Keratinocyte (primary cell): Measurements from ENCODE around the gene CRPPA. TPM values are rescaled to one million over a fixed set of nuclear protein-coding genes. Genes with fewer than 3 reads are reported as not detected.

ENCODE experiments used
- DNase-seq: peaks from one replicate; pipeline ENCODE4 v3.0.0-alpha.2; 2011; ENCODE audit warnings: low read depth, missing footprints, low spot score
- FAIRE-seq: peaks from 2 replicates; lab custom pipeline; 2011; peaks lifted over from hg19 to GRCh38; lab: Jason Lieb, UNC
- H2AFZ ChIP-seq: 2 replicates; pipeline ENCODE4 v1.6.0; 2012; ENCODE audit warnings: low read length, control low read depth, inconsistent platforms; ENCODE audit not compliant: control insufficient read depth
- H3K27ac ChIP-seq: 2 replicates; pipeline ENCODE4 v1.5.1; 2011; ENCODE audit warnings: low read length; ENCODE audit not compliant: control insufficient read depth, insufficient read depth
- H3K27me3 ChIP-seq: 3 replicates; pipeline ENCODE4 v1.6.0; 2011; ENCODE audit warnings: low read length; ENCODE audit not compliant: control insufficient read depth, insufficient read depth; ENCODE audit errors: extremely low read depth
- H3K36me3 ChIP-seq, 2 experiments: 2 replicates in 1 of 2; 3 replicates in 1 of 2; pipeline ENCODE4 v1.5.1; 2011; ENCODE audit warnings: low read length in 2 of 2, mild to moderate bottlenecking in 1 of 2; ENCODE audit not compliant: control insufficient read depth in 2 of 2, insufficient read depth in 2 of 2; ENCODE audit errors: extremely low read depth in 1 of 2
- H3K4me1 ChIP-seq: 3 replicates; pipeline ENCODE4 v1.5.1; 2011; ENCODE audit warnings: low read length; ENCODE audit not compliant: control insufficient read depth, insufficient read depth; ENCODE audit errors: extremely low read depth
- H3K4me2 ChIP-seq: 3 replicates; pipeline ENCODE4 v1.6.0; 2011; ENCODE audit warnings: low read depth, low read length; ENCODE audit not compliant: control insufficient read depth, insufficient read depth; ENCODE audit errors: extremely low read depth
- H3K4me3 ChIP-seq, 3 experiments: fragments of 200-600 bp in 1 of 3; sonication (generic) in 1 of 3; 2 replicates in 2 of 3; 3 replicates in 1 of 3; pipeline ENCODE4 v1.5.1; 2011 to 2016; ENCODE audit warnings: low read length in 3 of 3, mild to moderate bottlenecking in 3 of 3, control low read depth in 2 of 3, inconsistent platforms in 1 of 3, low read depth in 1 of 3, mixed read lengths in 1 of 3, mixed run types in 1 of 3, moderate library complexity in 1 of 3; ENCODE audit not compliant: control insufficient read depth in 2 of 3, insufficient read depth in 2 of 3; ENCODE audit errors: extremely low read depth in 1 of 3
- H3K79me2 ChIP-seq: 2 replicates; pipeline ENCODE4 v1.6.0; 2012; ENCODE audit warnings: low read length; ENCODE audit not compliant: control insufficient read depth, insufficient read depth
- H3K9ac ChIP-seq: 3 replicates; pipeline ENCODE4 v1.6.0; 2011; ENCODE audit warnings: low read length; ENCODE audit not compliant: control insufficient read depth, insufficient read depth; ENCODE audit errors: extremely low read depth
- H3K9me1 ChIP-seq: 3 replicates; pipeline ENCODE4 v1.6.0; 2011; ENCODE audit warnings: low read length; ENCODE audit not compliant: control insufficient read depth, insufficient read depth; ENCODE audit errors: extremely low read depth
- H3K9me3 ChIP-seq: 2 replicates; pipeline ENCODE4 v1.5.1; 2012; ENCODE audit warnings: low read depth, low read length; ENCODE audit not compliant: control insufficient read depth
- H4K20me1 ChIP-seq: 3 replicates; pipeline ENCODE4 v1.6.0; 2011; ENCODE audit warnings: low read length; ENCODE audit not compliant: control insufficient read depth, insufficient read depth; ENCODE audit errors: extremely low read depth
- EZH2 ChIP-seq: IDR thresholded peaks from one replicate; pipeline ENCODE4 v1.6.1; 2012; ENCODE audit warnings: inconsistent platforms, mild to moderate bottlenecking, low read length, moderate library complexity
- dilution Hi-C: fragments of 300-500 bp; cut with MboI; formaldehyde crosslinking; loops from one replicate; pipeline ENCODE4 v1.7.0; 2020; ENCODE audit warnings: low sequenced_read_pairs; ENCODE audit not compliant: extremely low pct_ligation_motif_present
- polyA plus RNA-seq, 5 experiments: library from polyadenylated mRNA; depleted of rRNA in 3 of 5; stranded (reverse) in 3 of 5; stranded (forward) in 1 of 5; unstranded in 1 of 5; fragments of >200 nt; gene quantifications; 1 replicate in 1 of 5; 2 replicates in 3 of 5; 3 replicates in 1 of 5; pipeline versions ENCODE4 v1.2.1 to v1.2.3, GENCODE V29; 2011 to 2012; ENCODE audit warnings: missing spikeins in 2 of 5, low read depth in 1 of 5, low replicate concordance in 1 of 5
- TF ChIP-seq, protein P1 (sequence below), 3 experiments: IDR thresholded peaks in 1 of 3; conservative IDR thresholded peaks in 1 of 3; optimal IDR thresholded peaks in 1 of 3; 2 replicates in 2 of 3; 3 replicates in 1 of 3; pipeline versions ENCODE3 to v1.5.1; 2011; ENCODE audit warnings: low read length in 3 of 3, mild to moderate bottlenecking in 3 of 3, moderate library complexity in 2 of 3, control low read depth in 1 of 3, inconsistent platforms in 1 of 3; ENCODE audit not compliant: insufficient read depth in 2 of 3; ENCODE audit errors: extremely low read depth in 1 of 3

Gene CRPPA
- polyA plus RNA-seq, 1 donor (not counting 4 experiments of a cell fraction or from before 2014, with no cell fraction given) = 0.51 TPM

DNA sequence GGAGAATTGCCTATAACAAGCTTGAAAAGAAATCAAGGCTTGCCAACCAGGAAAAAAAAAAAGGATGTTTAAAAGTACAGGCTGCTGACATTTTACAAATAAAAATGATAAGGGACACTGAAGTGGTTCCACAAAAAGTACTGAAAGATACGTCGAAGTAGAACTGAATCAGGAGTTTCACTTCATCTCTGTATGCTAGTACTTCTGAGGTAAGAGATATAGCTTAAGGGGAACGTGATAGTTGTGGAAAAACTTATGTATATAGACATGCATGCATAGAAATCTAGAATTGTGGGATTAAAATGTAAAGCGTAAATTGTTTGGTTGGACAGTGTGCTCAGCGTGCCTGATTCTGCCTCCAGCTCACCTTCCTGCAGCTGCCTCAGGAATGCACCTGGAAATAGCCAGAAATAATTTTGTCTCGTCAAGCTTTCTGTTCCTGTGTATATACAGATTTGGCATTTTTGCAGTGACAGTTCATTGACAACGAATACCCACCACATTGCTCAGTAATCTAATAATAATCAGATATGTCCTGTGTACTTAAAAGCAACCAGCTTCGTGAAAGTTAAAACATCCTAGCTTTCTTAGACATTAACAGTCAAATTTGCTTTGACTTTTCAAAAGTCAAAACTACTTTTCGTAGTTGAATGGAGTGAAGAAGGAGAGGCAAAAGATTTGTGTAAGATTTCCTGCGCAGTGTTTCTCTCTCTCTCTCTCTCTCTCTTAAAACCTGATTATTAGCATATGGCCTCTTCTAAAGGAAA is 42.8 kb upstream of the CRPPA start:
- Histone ChIP-seq H2AFZ (peak overlapping the region; percentile 94), H3K4me3 (peak overlapping the region in 2 of 3 experiments; percentile 50 to 54), H3K9me1 (no peaks in the 10 kb centered on the region), H3K9me3 (no peaks in the 10 kb centered on the region), H3K9ac (no peak overlapping the region), H3K4me1 (peaks cover 22% of the 10 kb centered on the region), H3K36me3 (no peaks in the 10 kb centered on the region), H3K79me2 (no peaks in the 10 kb centered on the region), H3K4me2 (peak overlapping the region; percentile 77), H3K27me3 (no peaks in the 10 kb centered on the region), H3K27ac (no peak overlapping the region), H4K20me1 (no peaks in the 10 kb centered on the region)
- DNase-seq (no peak), FAIRE-seq (peak; percentile 34)
- dilution Hi-C loops = no loop called here
- no peak for TF ChIP-seq EZH2
- TF ChIP-seq, protein P1, sequence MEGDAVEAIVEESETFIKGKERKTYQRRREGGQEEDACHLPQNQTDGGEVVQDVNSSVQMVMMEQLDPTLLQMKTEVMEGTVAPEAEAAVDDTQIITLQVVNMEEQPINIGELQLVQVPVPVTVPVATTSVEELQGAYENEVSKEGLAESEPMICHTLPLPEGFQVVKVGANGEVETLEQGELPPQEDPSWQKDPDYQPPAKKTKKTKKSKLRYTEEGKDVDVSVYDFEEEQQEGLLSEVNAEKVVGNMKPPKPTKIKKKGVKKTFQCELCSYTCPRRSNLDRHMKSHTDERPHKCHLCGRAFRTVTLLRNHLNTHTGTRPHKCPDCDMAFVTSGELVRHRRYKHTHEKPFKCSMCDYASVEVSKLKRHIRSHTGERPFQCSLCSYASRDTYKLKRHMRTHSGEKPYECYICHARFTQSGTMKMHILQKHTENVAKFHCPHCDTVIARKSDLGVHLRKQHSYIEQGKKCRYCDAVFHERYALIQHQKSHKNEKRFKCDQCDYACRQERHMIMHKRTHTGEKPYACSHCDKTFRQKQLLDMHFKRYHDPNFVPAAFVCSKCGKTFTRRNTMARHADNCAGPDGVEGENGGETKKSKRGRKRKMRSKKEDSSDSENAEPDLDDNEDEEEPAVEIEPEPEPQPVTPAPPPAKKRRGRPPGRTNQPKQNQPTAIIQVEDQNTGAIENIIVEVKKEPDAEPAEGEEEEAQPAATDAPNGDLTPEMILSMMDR (optimal IDR thresholded peaks at IDR 0.05 in 1 of 3, IDR thresholded peaks at IDR 0.05 in 1 of 3, conservative IDR thresholded peaks at IDR 0.05 in 1 of 3; ENCODE audit: extremely low read depth in 1 of 3, insufficient read depth in 2 of 3, low read length in 3 of 3) = no peak

DNA sequence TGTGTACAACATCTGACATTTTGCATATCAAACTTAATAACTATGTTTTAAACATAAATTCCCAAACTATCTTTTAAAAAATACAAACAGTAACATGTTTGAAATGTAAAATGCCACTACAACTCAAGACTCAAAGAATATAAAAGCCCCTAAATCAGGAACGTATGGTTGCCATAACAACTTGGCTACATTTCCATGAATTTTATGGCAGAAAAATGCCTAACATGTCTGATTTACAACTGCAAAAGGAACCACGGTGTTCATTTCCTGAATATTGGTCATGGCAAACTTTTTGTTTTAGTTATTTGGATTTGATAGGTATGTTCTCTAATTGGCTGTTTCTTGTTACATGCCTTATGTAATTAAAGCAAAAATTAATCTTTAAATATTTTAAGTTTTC is 42.2 kb upstream of the CRPPA start:
- no peak for DNase-seq
- H2AFZ ChIP-seq = peak overlapping the region; percentile 94
- H3K9me3 ChIP-seq = no peaks in the 10 kb centered on the region
- no peak overlapping the region for H3K27ac ChIP-seq
- H3K4me1 ChIP-seq = peaks cover 22% of the 10 kb centered on the region
- no peaks in the 10 kb centered on the region for H3K27me3 ChIP-seq
- no peaks in the 10 kb centered on the region for H3K79me2 ChIP-seq
- no peaks in the 10 kb centered on the region for H4K20me1 ChIP-seq
- FAIRE-seq = no peak
- TF ChIP-seq EZH2 = no peak
- TF ChIP-seq, protein P1 (optimal IDR thresholded peaks at IDR 0.05 in 1 of 3, IDR thresholded peaks at IDR 0.05 in 1 of 3, conservative IDR thresholded peaks at IDR 0.05 in 1 of 3; ENCODE audit: extremely low read depth in 1 of 3, insufficient read depth in 2 of 3, low read length in 3 of 3) = no peak
- no peaks in the 10 kb centered on the region for H3K9me1 ChIP-seq
- dilution Hi-C loops = no loop called here
- no peak overlapping the region for H3K9ac ChIP-seq
- peak overlapping the region in 1 of 3 experiments; percentile 50 for H3K4me3 ChIP-seq
- no peaks in the 10 kb centered on the region for H3K36me3 ChIP-seq
- H3K4me2 ChIP-seq = peak overlapping the region; percentile 77
